C1 segment of cervical spinal cord (tissue), 14 donors: ENCODE results near the gene SYNPR.
"Not testable (repeated sequence)": the region's sequence is repeated elsewhere in the genome, so short reads cannot be mapped to it uniquely, and the experiment has no call there.

ENCODE experiments used
- DNase-seq, 14 donors: peaks; one replicate each; lab custom pipeline; 2025; lab: John Stamatoyannopoulos, UW

The SYNPR gene

GRCh38 chr3:63624941-63625560, 346.9 kb downstream of the SYNPR start:
- DNase-seq: no peak

- DNase-seq: no peak
Measured at GRCh38 chr3:63631670-63632069, 353.6 kb downstream of the SYNPR start.

- DNase-seq: no peak
Measured at GRCh38 chr3:63635186-63635585, 357.1 kb downstream of the SYNPR start.

- DNase-seq: no peak
Measured at GRCh38 chr3:63639806-63640205, 361.7 kb downstream of the SYNPR start.

GRCh38 chr3:63642488-63642887, 364.4 kb downstream of the SYNPR start:
- DNase-seq: no peak

- no peak for DNase-seq
Measured at GRCh38 chr3:63644212-63644797, 366.2 kb downstream of the SYNPR start.

GRCh38 chr3:63644928-63645781, 367.0 kb downstream of the SYNPR start:
- not testable (repeated sequence) for DNase-seq

- no peak for DNase-seq
Measured at GRCh38 chr3:63652066-63652725, 374.1 kb downstream of the SYNPR start, which contains the start of gene SNTN. SNTN (plus strand) TSS chr3:63652675; CDS start chr3:63652688, 13 bp downstream.

- no peak for DNase-seq
Measured at GRCh38 chr3:63654211-63654610, 376.1 kb downstream of the SYNPR start.

- DNase-seq: no peak
Measured at GRCh38 chr3:63654931-63655330, 376.8 kb downstream of the SYNPR start.

GRCh38 chr3:63655519-63655918, 377.4 kb downstream of the SYNPR start:
- no peak for DNase-seq

- no peak for DNase-seq
Measured at GRCh38 chr3:63656786-63657185, 378.7 kb downstream of the SYNPR start.

GRCh38 chr3:63661242-63661641, 383.1 kb downstream of the SYNPR start:
- DNase-seq: no peak

- no peak for DNase-seq
Measured at GRCh38 chr3:63662011-63662410, 383.9 kb downstream of the SYNPR start.

- DNase-seq: no peak
Measured at GRCh38 chr3:63662500-63662899, 384.4 kb downstream of the SYNPR start.
